ENCODE measurements around the gene NIF3L1. TPM values are rescaled to one million over a fixed set of nuclear protein-coding genes. Genes with fewer than 3 reads are reported as not detected.

The NIF3L1 gene
- total RNA-seq, 2 donors from 2014 or later, result 23.2 to 37.8 TPM

GRCh38 chr2:200905618-200906296, 16.6 kb downstream of the NIF3L1 start:
- Mint-ChIP-seq H3K27me3 (no peaks in the 10 kb centered on the region), H3K4me3 (no peak overlapping the region), H3K9me3 (no peaks in the 10 kb centered on the region), H3K27ac (peak overlapping the region in 1 of 2 donors; percentile 54), H3K36me3 (peaks cover 12% of the 10 kb centered on the region), H3K4me1 (ENCODE audit: low read depth in 2 of 2) (peaks cover 7 to 8% of the 10 kb centered on the region in 2 donors)
- ATAC-seq (peak; percentile 55 to 61), DNase-seq (ENCODE audit: low spot score) (no peak)

DNA sequence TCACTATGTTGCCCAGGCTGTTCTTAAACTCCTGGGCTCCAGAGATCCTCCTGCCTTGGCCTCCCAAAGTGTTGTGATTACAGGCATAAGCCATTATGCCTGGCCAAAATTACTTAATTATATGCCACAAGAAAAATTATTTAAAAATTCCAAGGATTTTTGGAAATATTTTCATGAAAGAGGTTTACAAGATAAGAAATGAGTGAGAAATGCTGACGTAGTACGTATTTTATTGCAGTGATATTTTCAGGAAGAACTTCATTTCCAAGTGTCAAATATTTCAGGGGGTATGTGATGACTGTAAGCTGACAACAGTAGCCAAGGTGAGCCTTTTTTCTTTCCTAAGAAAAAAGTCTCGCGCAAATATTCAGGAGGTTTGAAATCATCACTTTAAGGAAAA, 20.8 kb downstream of the NIF3L1 start:
- Mint-ChIP-seq H3K27ac (no peak overlapping the region), H3K36me3 (peaks cover 23% of the 10 kb centered on the region), H3K4me3 (no peak overlapping the region), H3K27me3 (no peaks in the 10 kb centered on the region), H3K4me1 (ENCODE audit: low read depth in 2 of 2) (peaks cover 0 to 5% of the 10 kb centered on the region in 2 donors), H3K9me3 (no peaks in the 10 kb centered on the region)
- ATAC-seq, result no peak
- DNase-seq (ENCODE audit: low spot score), result no peak

- peaks cover 27% of the 10 kb centered on the region for H3K36me3 Mint-ChIP-seq
- no peak overlapping the region for H3K4me3 Mint-ChIP-seq
- DNase-seq (ENCODE audit: low spot score), result no peak
- no peak for ATAC-seq
- peaks cover 0 to 2% of the 10 kb centered on the region in 2 donors for H3K4me1 Mint-ChIP-seq (ENCODE audit: low read depth in 2 of 2)
- no peaks in the 10 kb centered on the region for H3K9me3 Mint-ChIP-seq
- no peaks in the 10 kb centered on the region for H3K27me3 Mint-ChIP-seq
- peak overlapping the region; percentile 40 to 67 for H3K27ac Mint-ChIP-seq
Observed at GRCh38 chr2:200913654-200914053, 24.5 kb downstream of the NIF3L1 start.

DNA sequence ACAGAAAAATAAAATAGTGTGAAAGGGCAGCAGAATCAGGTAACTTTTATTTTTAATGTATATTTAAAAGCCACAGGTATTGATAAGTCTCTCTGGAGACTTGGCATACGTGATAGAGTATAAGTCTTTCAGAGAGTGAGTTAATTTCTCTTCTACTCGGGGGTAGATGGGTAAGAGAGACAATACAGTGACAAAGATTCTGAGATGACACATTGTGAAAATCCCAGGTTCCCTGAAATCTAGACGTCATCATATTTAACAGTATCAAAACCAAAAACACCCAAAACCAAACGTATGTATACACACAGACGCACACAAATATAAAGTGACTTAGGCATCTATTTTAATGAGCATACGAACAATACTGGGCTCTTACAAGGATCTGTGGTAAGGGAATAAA, 33.3 kb downstream of the NIF3L1 start:
- Mint-ChIP-seq H3K4me1 (ENCODE audit: low read depth in 2 of 2) (peaks cover 0 to 12% of the 10 kb centered on the region in 2 donors), H3K27ac (peak overlapping the region; percentile 13 to 76), H3K36me3 (peaks cover 9% of the 10 kb centered on the region), H3K27me3 (no peaks in the 10 kb centered on the region), H3K9me3 (no peaks in the 10 kb centered on the region), H3K4me3 (peak overlapping the region; percentile 5)
- ATAC-seq, result peak in 1 of 2 donors; percentile 85
- DNase-seq (ENCODE audit: low spot score), result no peak

GRCh38 chr2:200929334-200930249, 40.4 kb downstream of the NIF3L1 start:
- Mint-ChIP-seq H3K27me3 (no peaks in the 10 kb centered on the region), H3K4me3 (no peak overlapping the region), H3K9me3 (no peaks in the 10 kb centered on the region), H3K27ac (peak overlapping the region; percentile 21 to 47), H3K4me1 (ENCODE audit: low read depth in 2 of 2) (peaks cover 6 to 12% of the 10 kb centered on the region in 2 donors), H3K36me3 (peaks cover 6% of the 10 kb centered on the region)
- DNase-seq (ENCODE audit: low spot score) (no peak), ATAC-seq (peak in 1 of 2 donors; percentile 54)

DNA sequence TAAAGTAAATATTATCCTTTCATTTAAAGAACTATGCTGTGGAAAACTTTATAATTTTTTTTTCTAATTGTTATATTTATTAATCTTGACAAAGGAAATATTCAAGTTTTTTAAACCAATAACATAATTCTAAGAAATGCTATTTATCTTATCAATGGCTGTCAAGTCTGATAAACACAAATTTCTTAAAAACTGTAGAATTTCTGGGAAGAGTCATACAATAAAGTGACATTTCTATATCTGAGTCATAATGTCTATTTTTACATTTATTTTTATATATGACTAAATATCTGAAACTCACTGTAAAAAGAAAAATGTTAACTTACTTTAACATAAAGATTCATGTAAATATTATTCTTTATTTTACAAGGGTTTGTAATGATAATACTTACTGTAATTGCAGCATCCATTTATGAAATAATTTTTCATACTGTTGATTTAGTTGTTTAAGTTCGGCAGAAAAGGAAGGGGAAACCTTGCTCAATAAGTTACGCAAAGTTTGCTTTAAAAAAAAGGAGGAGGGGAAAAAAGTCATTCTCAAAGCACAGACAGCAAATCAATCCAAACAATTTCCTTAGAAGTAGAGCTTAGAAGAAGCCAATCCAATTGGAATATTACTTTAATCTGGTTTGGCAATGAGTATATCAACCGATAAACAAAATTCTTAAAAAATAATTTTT, 41.9 kb downstream of the NIF3L1 start:
- DNase-seq (ENCODE audit: low spot score), result no peak
- H3K4me1 Mint-ChIP-seq (ENCODE audit: low read depth in 2 of 2), result peaks cover 6 to 12% of the 10 kb centered on the region in 2 donors
- H3K27me3 Mint-ChIP-seq, result no peaks in the 10 kb centered on the region
- H3K9me3 Mint-ChIP-seq, result no peaks in the 10 kb centered on the region
- H3K36me3 Mint-ChIP-seq, result peaks cover 12% of the 10 kb centered on the region
- ATAC-seq, result no peak
- no peak overlapping the region for H3K27ac Mint-ChIP-seq
- no peak overlapping the region for H3K4me3 Mint-ChIP-seq

GRCh38 chr2:200939832-200940231, 50.7 kb downstream of the NIF3L1 start:
- no peak overlapping the region for H3K4me3 Mint-ChIP-seq
- H3K36me3 Mint-ChIP-seq, result peaks cover 19% of the 10 kb centered on the region
- DNase-seq (ENCODE audit: low spot score) (no peak), ATAC-seq (no peak)
- H3K27ac Mint-ChIP-seq, result no peak overlapping the region
- peaks cover 9 to 19% of the 10 kb centered on the region in 2 donors for H3K4me1 Mint-ChIP-seq (ENCODE audit: low read depth in 2 of 2)
- no peaks in the 10 kb centered on the region for H3K9me3 Mint-ChIP-seq
- H3K27me3 Mint-ChIP-seq, result no peaks in the 10 kb centered on the region

DNA sequence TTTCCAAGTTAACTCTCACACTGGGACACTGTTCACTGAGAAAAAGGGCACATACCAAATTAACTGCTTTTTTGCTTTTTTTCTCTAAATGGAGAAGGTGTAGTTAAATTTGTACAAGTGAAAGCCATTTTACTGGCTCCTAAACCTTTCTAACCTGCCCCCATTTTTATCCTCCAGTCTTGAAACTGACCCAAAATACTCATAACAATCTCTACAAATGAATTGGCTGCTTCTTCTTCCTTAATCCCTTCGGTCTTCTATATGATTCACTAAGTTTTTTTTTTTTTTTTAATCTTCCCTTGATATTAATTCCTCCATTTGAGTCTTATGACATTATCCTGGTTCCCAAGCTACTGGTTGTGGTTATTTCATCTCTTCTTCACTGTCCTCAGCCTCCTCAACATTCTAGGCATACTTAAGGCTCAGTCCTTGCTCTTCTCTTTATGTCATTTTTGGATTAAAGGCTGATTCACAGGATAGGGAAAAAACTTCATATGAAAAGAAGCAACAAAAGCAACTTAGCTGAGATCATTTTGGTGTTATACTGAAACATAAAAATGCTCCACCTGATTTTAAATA, 54.4 kb downstream of the NIF3L1 start:
- peak overlapping the region; percentile 47 to 89 for H3K27ac Mint-ChIP-seq
- no peaks in the 10 kb centered on the region for H3K27me3 Mint-ChIP-seq
- H3K4me1 Mint-ChIP-seq (ENCODE audit: low read depth in 2 of 2), result peaks cover 14 to 30% of the 10 kb centered on the region in 2 donors
- ATAC-seq, result peak in 1 of 2 donors; percentile 51
- H3K9me3 Mint-ChIP-seq, result no peaks in the 10 kb centered on the region
- H3K36me3 Mint-ChIP-seq, result peaks cover 15% of the 10 kb centered on the region
- no peak for DNase-seq (ENCODE audit: low spot score)
- H3K4me3 Mint-ChIP-seq, result peak overlapping the region; percentile 41

DNA sequence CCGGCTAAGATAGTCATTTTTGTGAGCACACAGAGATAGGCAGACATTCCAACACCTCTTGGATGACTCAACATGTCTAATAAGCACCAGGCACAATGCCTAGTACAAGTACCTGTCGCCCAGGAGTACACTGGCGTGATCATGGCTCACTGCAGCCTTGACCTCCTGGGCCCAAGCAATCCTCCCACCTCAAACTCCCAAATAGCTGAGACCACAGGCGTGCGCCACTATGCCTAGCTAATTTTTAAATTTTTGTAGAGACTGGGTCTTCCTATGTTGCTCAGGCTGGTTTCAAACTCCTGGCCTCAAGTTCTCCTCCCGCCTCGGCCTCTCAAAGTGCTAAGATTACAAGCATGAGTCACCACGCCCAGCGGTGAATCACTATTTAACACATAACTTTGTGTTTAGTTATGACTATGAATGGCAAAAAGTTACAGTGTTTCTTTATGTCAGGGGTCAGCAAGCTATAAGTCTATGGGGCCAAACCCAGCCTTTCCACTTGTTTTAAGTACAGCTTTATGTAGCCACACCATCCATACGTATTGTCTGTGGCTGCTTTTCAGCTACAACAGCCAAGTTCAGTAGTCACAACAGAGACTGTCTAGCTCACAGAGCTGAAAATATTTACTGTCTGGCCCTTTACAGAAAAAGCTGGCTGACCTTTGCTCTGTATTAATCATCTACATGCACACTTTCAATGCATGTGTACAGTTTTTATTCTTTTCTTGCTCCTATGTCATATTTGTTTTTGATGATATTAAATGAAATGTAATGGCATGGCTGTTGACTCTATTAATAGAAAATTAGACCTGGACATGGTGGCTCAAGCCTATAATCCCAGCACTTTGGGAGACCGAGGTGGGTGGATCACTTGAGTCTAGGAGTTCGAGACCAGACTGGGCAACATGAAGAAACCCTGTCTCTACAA, 55.6 kb downstream of the NIF3L1 start:
- H3K27ac Mint-ChIP-seq, result peak overlapping the region; percentile 47 to 89
- peak; percentile 90 to 95 for ATAC-seq

GRCh38 chr2:200945395-200945729, 56.2 kb downstream of the NIF3L1 start:
- ATAC-seq (no peak), DNase-seq (ENCODE audit: low spot score) (no peak)
- H3K36me3 Mint-ChIP-seq, result peaks cover 14% of the 10 kb centered on the region
- peak overlapping the region; percentile 47 to 89 for H3K27ac Mint-ChIP-seq
- no peaks in the 10 kb centered on the region for H3K27me3 Mint-ChIP-seq
- H3K4me1 Mint-ChIP-seq (ENCODE audit: low read depth in 2 of 2), result peaks cover 14 to 30% of the 10 kb centered on the region in 2 donors
- no peaks in the 10 kb centered on the region for H3K9me3 Mint-ChIP-seq
- peak overlapping the region; percentile 62 for H3K4me3 Mint-ChIP-seq

More for the DNA sequence above, 55.6 kb downstream of the NIF3L1 start:
- H3K27me3 Mint-ChIP-seq, result no peaks in the 10 kb centered on the region
- peaks cover 14 to 30% of the 10 kb centered on the region in 2 donors for H3K4me1 Mint-ChIP-seq (ENCODE audit: low read depth in 2 of 2)
- H3K4me3 Mint-ChIP-seq, result peak overlapping the region; percentile 62
- no peaks in the 10 kb centered on the region for H3K9me3 Mint-ChIP-seq
- peak; percentile 73 for DNase-seq (ENCODE audit: low spot score)
- H3K36me3 Mint-ChIP-seq, result peaks cover 10% of the 10 kb centered on the region

GRCh38 chr2:200950378-200950777, 61.2 kb downstream of the NIF3L1 start:
- Mint-ChIP-seq H3K9me3 (no peaks in the 10 kb centered on the region), H3K27me3 (no peaks in the 10 kb centered on the region), H3K4me3 (no peak overlapping the region), H3K27ac (no peak overlapping the region), H3K36me3 (peaks cover 10% of the 10 kb centered on the region), H3K4me1 (ENCODE audit: low read depth in 2 of 2) (peaks cover 0 to 6% of the 10 kb centered on the region in 2 donors)
- DNase-seq (ENCODE audit: low spot score) (no peak), ATAC-seq (no peak)

Measured in natural killer cell treated with Interleukin-12 subunit alpha and Interleukin-12 subunit beta and Interleukin-15 and Interleukin-18, amount 100 ng/mL, for 72 hours (primary cell).